Astrocyte (in vitro differentiated cells and primary cell): ENCODE measurements around the gene PTBP2. TPM values are rescaled to one million over a fixed set of nuclear protein-coding genes. Genes with fewer than 3 reads are reported as not detected.

Experiments used
- DNase-seq: peaks from one replicate; pipeline ENCODE4 v3.0.0-alpha.2; 2010; ENCODE audit warnings: low read depth
- FAIRE-seq: peaks from 2 replicates; lab custom pipeline; 2011; peaks lifted over from hg19 to GRCh38; lab: Jason Lieb, UNC
- H2AFZ ChIP-seq: 2 replicates; pipeline ENCODE4 v1.6.0; 2012; ENCODE audit warnings: low read depth, low read length, inconsistent platforms
- H3K27ac ChIP-seq: 2 replicates; pipeline ENCODE4 v1.5.1; 2011; ENCODE audit warnings: low read depth, low read length, inconsistent platforms
- H3K27me3 ChIP-seq: 2 replicates; pipeline ENCODE4 v1.6.0; 2011; ENCODE audit warnings: low read length, inconsistent platforms; ENCODE audit not compliant: insufficient read depth
- H3K36me3 ChIP-seq: 2 replicates; pipeline ENCODE4 v1.5.1; 2011; ENCODE audit warnings: low read length, inconsistent platforms; ENCODE audit not compliant: insufficient read depth
- H3K4me1 ChIP-seq: 2 replicates; pipeline ENCODE4 v1.5.1; 2011; ENCODE audit warnings: low read length, inconsistent platforms; ENCODE audit not compliant: insufficient read depth
- H3K4me2 ChIP-seq: 2 replicates; pipeline ENCODE4 v1.6.0; 2012; ENCODE audit warnings: low read length, inconsistent platforms
- H3K4me3 ChIP-seq: 2 replicates; pipeline ENCODE4 v1.5.1; 2011; ENCODE audit warnings: low read depth, mild to moderate bottlenecking, low read length, inconsistent platforms; ENCODE audit not compliant: insufficient read depth
- H3K79me2 ChIP-seq: 2 replicates; pipeline ENCODE4 v1.6.0; 2012; ENCODE audit warnings: mild to moderate bottlenecking, low read length, inconsistent platforms; ENCODE audit not compliant: insufficient read depth
- H3K9ac ChIP-seq: 2 replicates; pipeline ENCODE4 v1.6.0; 2012; ENCODE audit warnings: mild to moderate bottlenecking, low read length, inconsistent platforms
- H3K9me3 ChIP-seq: 2 replicates; pipeline ENCODE4 v1.5.1; 2012; ENCODE audit warnings: low read depth, mild to moderate bottlenecking, low read length, inconsistent platforms; ENCODE audit not compliant: insufficient read depth
- H4K20me1 ChIP-seq: 2 replicates; pipeline ENCODE4 v1.6.0; 2012; ENCODE audit warnings: low read length, inconsistent platforms; ENCODE audit not compliant: insufficient read depth
- H3K27ac Mint-ChIP-seq: one replicate; pipeline ENCODE4 v1.8.0; 2021; ENCODE audit warnings: mild to moderate bottlenecking, mixed read lengths; ENCODE audit not compliant: unreplicated experiment
- H3K27me3 Mint-ChIP-seq: one replicate; pipeline ENCODE4 v1.8.0; 2021; ENCODE audit warnings: low read depth, mixed read lengths; ENCODE audit not compliant: unreplicated experiment
- H3K36me3 Mint-ChIP-seq: one replicate; pipeline ENCODE4 v1.8.0; 2021; ENCODE audit warnings: low read depth, mixed read lengths; ENCODE audit not compliant: unreplicated experiment
- H3K4me1 Mint-ChIP-seq: one replicate; pipeline ENCODE4 v1.8.0; 2021; ENCODE audit warnings: low read depth, mixed read lengths; ENCODE audit not compliant: unreplicated experiment
- H3K4me3 Mint-ChIP-seq: one replicate; pipeline ENCODE4 v1.8.0; 2021; ENCODE audit warnings: mild to moderate bottlenecking, moderate library complexity, mixed read lengths; ENCODE audit not compliant: unreplicated experiment
- H3K9me3 Mint-ChIP-seq: one replicate; pipeline ENCODE4 v1.8.0; 2021; ENCODE audit warnings: mild to moderate bottlenecking, mixed read lengths; ENCODE audit not compliant: unreplicated experiment
- EZH2 ChIP-seq: IDR thresholded peaks from 2 replicates; pipeline ENCODE4 v1.6.1; 2012; ENCODE audit warnings: mild to moderate bottlenecking, low read length, inconsistent platforms; ENCODE audit not compliant: insufficient read depth
- total RNA-seq: library from RNA; stranded (reverse); gene quantifications from 2 replicates; pipeline ENCODE4 v1.2.1, GENCODE V29; 2021
- TF ChIP-seq, protein P1 (sequence below): IDR thresholded peaks from 2 replicates; pipeline ENCODE4 v1.5.1; 2011; ENCODE audit warnings: low read depth, mild to moderate bottlenecking, inconsistent platforms, low read length, moderate library complexity; ENCODE audit not compliant: insufficient read depth

The PTBP2 gene
- total RNA-seq, 1 donor from 2014 or later = 20.7 TPM

DNA sequence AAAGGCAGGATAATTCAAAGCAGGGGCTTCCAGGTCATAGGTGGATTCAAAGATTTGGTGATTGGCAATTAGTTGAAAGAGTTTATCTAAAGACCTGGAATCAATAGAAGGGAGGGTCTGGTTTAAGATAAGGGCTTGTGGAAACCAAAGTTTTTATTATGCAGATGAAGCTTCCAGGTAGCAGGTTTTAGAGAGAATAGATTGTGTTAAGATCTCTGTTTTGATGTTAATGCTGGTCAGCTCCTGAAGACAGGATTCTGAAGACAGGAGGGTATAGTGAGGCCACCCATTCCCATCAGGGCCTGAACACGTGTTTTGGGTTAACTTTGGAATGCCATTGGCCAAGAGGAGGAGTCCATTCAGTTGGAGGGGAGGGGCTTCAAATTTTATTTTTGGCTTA is 6.1 kb upstream of the PTBP2 start:
- DNase-seq (no peak), FAIRE-seq (no peak)
- no peak overlapping the region for H3K27ac Mint-ChIP-seq
- no peak overlapping the region for H3K9ac ChIP-seq
- no peak overlapping the region for H3K27ac ChIP-seq
- no peaks in the 10 kb centered on the region for H3K36me3 ChIP-seq
- H3K9me3 Mint-ChIP-seq = peaks cover 2% of the 10 kb centered on the region
- no peak overlapping the region for H3K4me3 ChIP-seq
- no peaks in the 10 kb centered on the region for H3K4me1 ChIP-seq
- no peaks in the 10 kb centered on the region for H3K9me3 ChIP-seq
- TF ChIP-seq, protein P1, sequence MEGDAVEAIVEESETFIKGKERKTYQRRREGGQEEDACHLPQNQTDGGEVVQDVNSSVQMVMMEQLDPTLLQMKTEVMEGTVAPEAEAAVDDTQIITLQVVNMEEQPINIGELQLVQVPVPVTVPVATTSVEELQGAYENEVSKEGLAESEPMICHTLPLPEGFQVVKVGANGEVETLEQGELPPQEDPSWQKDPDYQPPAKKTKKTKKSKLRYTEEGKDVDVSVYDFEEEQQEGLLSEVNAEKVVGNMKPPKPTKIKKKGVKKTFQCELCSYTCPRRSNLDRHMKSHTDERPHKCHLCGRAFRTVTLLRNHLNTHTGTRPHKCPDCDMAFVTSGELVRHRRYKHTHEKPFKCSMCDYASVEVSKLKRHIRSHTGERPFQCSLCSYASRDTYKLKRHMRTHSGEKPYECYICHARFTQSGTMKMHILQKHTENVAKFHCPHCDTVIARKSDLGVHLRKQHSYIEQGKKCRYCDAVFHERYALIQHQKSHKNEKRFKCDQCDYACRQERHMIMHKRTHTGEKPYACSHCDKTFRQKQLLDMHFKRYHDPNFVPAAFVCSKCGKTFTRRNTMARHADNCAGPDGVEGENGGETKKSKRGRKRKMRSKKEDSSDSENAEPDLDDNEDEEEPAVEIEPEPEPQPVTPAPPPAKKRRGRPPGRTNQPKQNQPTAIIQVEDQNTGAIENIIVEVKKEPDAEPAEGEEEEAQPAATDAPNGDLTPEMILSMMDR = no peak
- no peak for TF ChIP-seq EZH2
- H2AFZ ChIP-seq = no peak overlapping the region
- H3K4me1 Mint-ChIP-seq = peaks cover 9% of the 10 kb centered on the region
- H3K36me3 Mint-ChIP-seq = no peaks in the 10 kb centered on the region
- H4K20me1 ChIP-seq = no peaks in the 10 kb centered on the region
- no peaks in the 10 kb centered on the region for H3K27me3 ChIP-seq
- H3K79me2 ChIP-seq = no peaks in the 10 kb centered on the region
- H3K4me3 Mint-ChIP-seq = no peak overlapping the region
- no peak overlapping the region for H3K4me2 ChIP-seq
- H3K27me3 Mint-ChIP-seq = no peaks in the 10 kb centered on the region

DNA sequence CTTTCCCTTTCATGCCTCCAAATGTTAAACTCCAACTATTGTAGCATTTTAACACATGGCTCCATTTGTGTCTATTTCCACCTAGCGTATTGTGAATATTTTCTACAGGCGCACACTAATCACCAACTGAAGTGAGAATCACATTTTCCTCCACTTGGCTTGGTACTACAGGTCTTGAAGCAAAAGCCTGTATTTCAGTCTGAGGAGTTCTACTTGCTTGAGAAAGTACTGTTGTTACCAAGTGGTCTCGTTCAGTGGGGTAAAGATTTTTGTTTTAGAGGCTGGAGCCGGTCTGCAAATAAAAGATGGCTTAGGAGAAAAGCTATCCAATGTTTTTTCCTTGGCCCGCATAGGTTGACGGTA is 550 bp upstream of the PTBP2 start:
- peaks cover 2% of the 10 kb centered on the region for H3K9me3 Mint-ChIP-seq
- FAIRE-seq (no peak), DNase-seq (peak; percentile 35)
- Histone ChIP-seq H3K4me1 (peaks cover 4% of the 10 kb centered on the region), H3K27ac (peak overlapping the region; percentile 99), H3K79me2 (peaks cover 40% of the 10 kb centered on the region), H3K36me3 (peaks cover 3% of the 10 kb centered on the region), H3K27me3 (no peaks in the 10 kb centered on the region), H3K9ac (peak overlapping the region; percentile 100), H2AFZ (peak overlapping the region; percentile 93), H3K9me3 (no peaks in the 10 kb centered on the region), H3K4me3 (peak overlapping the region; percentile 96), H3K4me2 (peak overlapping the region; percentile 91), H4K20me1 (peaks cover 21% of the 10 kb centered on the region)
- H3K27ac Mint-ChIP-seq = peak overlapping the region; percentile 95
- H3K27me3 Mint-ChIP-seq = no peaks in the 10 kb centered on the region
- H3K36me3 Mint-ChIP-seq = peaks cover 3% of the 10 kb centered on the region
- H3K4me1 Mint-ChIP-seq = peaks cover 8% of the 10 kb centered on the region
- peak overlapping the region; percentile 97 for H3K4me3 Mint-ChIP-seq
- TF ChIP-seq, protein P1 = no peak
- TF ChIP-seq EZH2 = no peak

DNA sequence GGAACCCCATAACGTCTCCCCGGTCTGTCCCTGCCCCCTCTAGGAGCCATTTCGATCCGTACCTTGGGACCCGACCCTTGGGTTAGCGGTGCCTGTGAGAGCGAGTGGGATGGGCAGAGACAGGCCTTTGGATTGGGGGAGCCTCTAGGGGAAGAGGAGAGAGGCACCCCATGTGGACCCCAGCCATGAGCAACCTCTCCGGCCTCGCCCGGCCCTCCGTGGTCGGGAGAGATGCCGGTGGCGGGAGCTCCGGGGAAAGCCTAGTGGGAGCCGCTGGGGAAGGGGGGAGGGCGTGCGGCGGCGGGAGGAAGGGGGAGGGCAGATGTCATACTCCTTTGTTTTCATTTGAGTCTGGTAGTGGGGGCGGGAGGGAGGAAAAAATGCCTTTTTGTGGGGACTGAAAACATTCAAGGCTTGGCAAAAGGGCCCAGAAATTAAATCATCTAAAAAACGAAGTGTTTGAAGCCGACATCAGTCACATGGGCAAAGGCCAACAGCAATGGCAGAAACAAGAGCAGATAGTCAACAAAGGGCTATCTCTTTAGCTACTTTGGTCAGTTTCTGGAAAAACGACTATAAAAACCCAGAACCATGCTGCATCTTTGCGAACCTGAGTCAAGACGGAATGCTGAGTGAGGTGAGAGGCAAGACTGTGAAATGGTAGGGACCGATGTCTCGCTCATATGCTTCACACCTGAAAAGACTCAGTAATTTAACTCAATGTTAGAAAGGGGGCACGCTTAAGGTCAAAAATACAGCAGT is 758 bp downstream of the PTBP2 start:
- H4K20me1 ChIP-seq = peaks cover 26% of the 10 kb centered on the region
- peak overlapping the region; percentile 91 for H3K4me2 ChIP-seq
- TF ChIP-seq, protein P1 = no peak
- TF ChIP-seq EZH2 = no peak
- no peaks in the 10 kb centered on the region for H3K9me3 ChIP-seq
- peaks cover 4% of the 10 kb centered on the region for H3K4me1 ChIP-seq
- Mint-ChIP-seq H3K36me3 (peaks cover 8% of the 10 kb centered on the region), H3K9me3 (peaks cover 2% of the 10 kb centered on the region), H3K4me3 (peak overlapping the region; percentile 97), H3K27ac (peak overlapping the region; percentile 94), H3K27me3 (no peaks in the 10 kb centered on the region), H3K4me1 (peaks cover 8% of the 10 kb centered on the region)
- peaks cover 3% of the 10 kb centered on the region for H3K36me3 ChIP-seq
- no peaks in the 10 kb centered on the region for H3K27me3 ChIP-seq
- DNase-seq (peak; percentile 79), FAIRE-seq (no peak)
- peak overlapping the region; percentile 93 for H2AFZ ChIP-seq
- H3K9ac ChIP-seq = peak overlapping the region; percentile 100
- H3K79me2 ChIP-seq = peaks cover 53% of the 10 kb centered on the region
- peak overlapping the region; percentile 99 for H3K27ac ChIP-seq
- H3K4me3 ChIP-seq = peak overlapping the region; percentile 96
